HG03439 (cell line): Measurements from ENCODE around the gene RAPGEFL1.
A peak's percentile ranks its signal among the peaks of the same experiment; 100 is the strongest.
"Not testable (repeated sequence)": the region's sequence is repeated elsewhere in the genome, so short reads cannot be mapped to it uniquely, and the experiment has no call there.

Experiments used
- ATAC-seq: cut with Tn5 transposase; IDR thresholded peaks from one replicate; pipeline ENCODE4 v1.9.1; 2021; ENCODE audit warnings: mild to moderate bottlenecking, moderate library complexity; ENCODE audit not compliant: unreplicated experiment

Gene RAPGEFL1

GRCh38 chr17:40198576-40198975 is 21.3 kb downstream of the RAPGEFL1 start:
- no peak for ATAC-seq

- no peak for ATAC-seq
Measured at GRCh38 chr17:40203131-40203530, 25.9 kb downstream of the RAPGEFL1 start.

- not testable (repeated sequence) for ATAC-seq
Measured at GRCh38 chr17:40206193-40206592, 28.9 kb downstream of the RAPGEFL1 start.

- no peak for ATAC-seq
Measured at GRCh38 chr17:40209404-40210093, 32.3 kb downstream of the RAPGEFL1 start.

GRCh38 chr17:40213914-40214313 is 36.6 kb downstream of the RAPGEFL1 start:
- not testable (repeated sequence) for ATAC-seq

GRCh38 chr17:40218006-40218739 is 40.9 kb downstream of the RAPGEFL1 start:
- no peak for ATAC-seq

- ATAC-seq = peak; percentile 90
Measured at GRCh38 chr17:40218740-40219593, 41.7 kb downstream of the RAPGEFL1 start, which contains the start of gene WIPF2. WIPF2 (plus strand) TSS chr17:40219304; CDS start chr17:40256460, 37,156 bp downstream.

GRCh38 chr17:40219594-40220338 is 42.5 kb downstream of the RAPGEFL1 start:
- peak; percentile 7 for ATAC-seq

GRCh38 chr17:40224718-40225550 is 47.7 kb downstream of the RAPGEFL1 start:
- ATAC-seq = no peak

- not testable (repeated sequence) for ATAC-seq
Measured at GRCh38 chr17:40229146-40229545, 51.9 kb downstream of the RAPGEFL1 start.

- ATAC-seq = no peak
Measured at GRCh38 chr17:40230670-40231069, 53.4 kb downstream of the RAPGEFL1 start.

GRCh38 chr17:40231928-40232327 is 54.7 kb downstream of the RAPGEFL1 start:
- not testable (repeated sequence) for ATAC-seq

- ATAC-seq = no peak
Measured at GRCh38 chr17:40241252-40241834, 64.1 kb downstream of the RAPGEFL1 start.

- ATAC-seq = no peak
Measured at GRCh38 chr17:40242774-40243173, 65.5 kb downstream of the RAPGEFL1 start.

GRCh38 chr17:40243761-40244160 is 66.5 kb downstream of the RAPGEFL1 start:
- no peak for ATAC-seq

GRCh38 chr17:40244255-40244654 is 67.0 kb downstream of the RAPGEFL1 start:
- no peak for ATAC-seq
